ENCODE measurements around the gene GLUL. TPM values are rescaled to one million over a fixed set of nuclear protein-coding genes. Genes with fewer than 3 reads are reported as not detected.
A peak's percentile ranks its signal among the peaks of the same experiment; 100 is the strongest.

The GLUL gene
- total and polyA plus RNA-seq, 4 donors: 306 to 1,177 (median 723) TPM

- Histone ChIP-seq H3K4me1 (ENCODE audit: control insufficient read depth in 4 of 4, insufficient read depth in 4 of 4, low read length in 3 of 4) (peaks cover 4 to 43% (median 9%) of the 10 kb centered on the region in 4 donors), H3K4me3 (ENCODE audit: low read depth in 1 of 3, low read length in 3 of 3) (no peak overlapping the region), H3K27ac (ENCODE audit: low read depth in 1 of 2, low read length in 2 of 2) (no peak overlapping the region), H3K27me3 (ENCODE audit: control insufficient read depth in 4 of 4, insufficient read depth in 4 of 4, low read length in 3 of 4) (no peaks in the 10 kb centered on the region), H3K9me3 (ENCODE audit: control insufficient read depth in 4 of 4, low read length in 3 of 4) (no peaks in the 10 kb centered on the region), H3K36me3 (ENCODE audit: control insufficient read depth in 4 of 4, insufficient read depth in 3 of 4, low read depth in 1 of 4, low read length in 3 of 4) (peaks cover 5 to 58% (median 55%) of the 10 kb centered on the region in 4 donors), H3K9ac (ENCODE audit: low read depth in 1 of 2, low read length in 2 of 2) (no peak overlapping the region)
- TF ChIP-seq ATF3 (IDR thresholded peaks at IDR 0.05) (no peak), NR2F2 (IDR thresholded peaks at IDR 0.05) (no peak), FOXA2 (IDR thresholded peaks at IDR 0.05) (no peak), SP1 (IDR thresholded peaks at IDR 0.05) (no peak), EGR1 (IDR thresholded peaks at IDR 0.05; ENCODE audit: low read depth in 2 of 2) (no peak), RXRA (IDR thresholded peaks at IDR 0.05) (no peak), RAD21 (IDR thresholded peaks at IDR 0.05) (no peak)
- no peak for DNase-seq (ENCODE audit: low spot score)
- WGBS: 82% methylated on average over 2 of the region's 2 CpGs
Observed at GRCh38 chr1:182387566-182387965, 4.0 kb downstream of the GLUL start.

- Histone ChIP-seq H3K4me1 (ENCODE audit: control insufficient read depth in 4 of 4, insufficient read depth in 4 of 4, low read length in 3 of 4) (peaks cover 2 to 41% (median 9%) of the 10 kb centered on the region in 4 donors), H3K27ac (ENCODE audit: low read depth in 1 of 2, low read length in 2 of 2) (no peak overlapping the region), H3K9me3 (ENCODE audit: control insufficient read depth in 4 of 4, low read length in 3 of 4) (no peaks in the 10 kb centered on the region), H3K9ac (ENCODE audit: low read depth in 1 of 2, low read length in 2 of 2) (no peak overlapping the region), H3K36me3 (ENCODE audit: control insufficient read depth in 4 of 4, insufficient read depth in 3 of 4, low read depth in 1 of 4, low read length in 3 of 4) (peaks cover 5 to 63% (median 57%) of the 10 kb centered on the region in 4 donors), H3K4me3 (ENCODE audit: low read depth in 1 of 3, low read length in 3 of 3) (no peak overlapping the region), H3K27me3 (ENCODE audit: control insufficient read depth in 4 of 4, insufficient read depth in 4 of 4, low read length in 3 of 4) (no peaks in the 10 kb centered on the region)
- TF ChIP-seq TAF1 (conservative IDR thresholded peaks at IDR 0.05) (no peak), SP1 (IDR thresholded peaks at IDR 0.05) (no peak), HNF4A (conservative IDR thresholded peaks at IDR 0.05) (no peak), RXRA (IDR thresholded peaks at IDR 0.05) (no peak), ATF3 (IDR thresholded peaks at IDR 0.05) (no peak), MAX (IDR thresholded peaks at IDR 0.05) (no peak), ZBTB33 (IDR thresholded peaks at IDR 0.05) (no peak), YY1 (IDR thresholded peaks at IDR 0.05) (no peak), NR2F2 (IDR thresholded peaks at IDR 0.05) (no peak), EGR1 (IDR thresholded peaks at IDR 0.05; ENCODE audit: low read depth in 2 of 2) (no peak)
- WGBS: 94% methylated on average over 5 of the region's 5 CpGs
- no peak for DNase-seq (ENCODE audit: low spot score)
Observed at GRCh38 chr1:182386980-182387379, 4.6 kb downstream of the GLUL start.

GRCh38 chr1:182385885-182386853, 5.4 kb downstream of the GLUL start:
- Histone ChIP-seq H3K27me3 (ENCODE audit: control insufficient read depth in 4 of 4, insufficient read depth in 4 of 4, low read length in 3 of 4) (no peaks in the 10 kb centered on the region), H3K9ac (ENCODE audit: low read depth in 1 of 2, low read length in 2 of 2) (no peak overlapping the region), H3K27ac (ENCODE audit: low read depth in 1 of 2, low read length in 2 of 2) (no peak overlapping the region), H3K4me1 (ENCODE audit: control insufficient read depth in 4 of 4, insufficient read depth in 4 of 4, low read length in 3 of 4) (peaks cover 2 to 41% (median 9%) of the 10 kb centered on the region in 4 donors), H3K9me3 (ENCODE audit: control insufficient read depth in 4 of 4, low read length in 3 of 4) (no peaks in the 10 kb centered on the region), H3K4me3 (ENCODE audit: low read depth in 1 of 3, low read length in 3 of 3) (no peak overlapping the region), H3K36me3 (ENCODE audit: control insufficient read depth in 4 of 4, insufficient read depth in 3 of 4, low read depth in 1 of 4, low read length in 3 of 4) (peaks cover 5 to 68% (median 57%) of the 10 kb centered on the region in 4 donors)
- no peak for DNase-seq (ENCODE audit: low spot score)
- TF ChIP-seq MAX (IDR thresholded peaks at IDR 0.05) (no peak), SP1 (IDR thresholded peaks at IDR 0.05) (peak; percentile 5), EGR1 (IDR thresholded peaks at IDR 0.05; ENCODE audit: low read depth in 2 of 2) (no peak), CTCF (IDR thresholded peaks at IDR 0.05; ENCODE audit: low read depth, low read length, missing input control) (no peak), GABPA (IDR thresholded peaks at IDR 0.05 in 1 of 2, conservative IDR thresholded peaks at IDR 0.05 in 1 of 2) (no peak)
- WGBS: 92% methylated on average over 8 of the region's 8 CpGs

Measured in liver (tissue), 9 donors.